ENCODE measurements around the gene VWF. TPM values are rescaled to one million over a fixed set of nuclear protein-coding genes. Genes with fewer than 3 reads are reported as not detected.

The VWF gene
- total and polyA plus RNA-seq, 2 experiments from 2014 or later = 0.42 to 0.56 TPM

- H2AFZ ChIP-seq = no peak overlapping the region
- ATAC-seq = no peak
- DNase-seq (ENCODE audit: low spot score) = no peak
Measured at GRCh38 chr12:6036509-6036908, 88.0 kb downstream of the VWF start.

GRCh38 chr12:6034596-6034995 lies 89.9 kb downstream of the VWF start:
- H3K36me3 ChIP-seq (ENCODE audit: insufficient read depth) = no peaks in the 10 kb centered on the region
- H3K4me2 ChIP-seq = no peak overlapping the region
- H3K27me3 ChIP-seq (ENCODE audit: insufficient read depth) = no peaks in the 10 kb centered on the region
- no peaks in the 10 kb centered on the region for H3K36me3 Mint-ChIP-seq (ENCODE audit: low read depth)
- H3K27ac Mint-ChIP-seq = no peak overlapping the region
- H3K4me1 Mint-ChIP-seq = peaks cover 13% of the 10 kb centered on the region
- no peaks in the 10 kb centered on the region for H3K79me2 ChIP-seq (replicated peaks; ENCODE audit: insufficient read depth)
- no peaks in the 10 kb centered on the region for H3F3A ChIP-seq (replicated peaks; ENCODE audit: low read depth)
- H2AFZ ChIP-seq = no peak overlapping the region
- no peak overlapping the region for H3K4me3 ChIP-seq
- H4K20me1 ChIP-seq (replicated peaks; ENCODE audit: insufficient read depth) = no peaks in the 10 kb centered on the region
- H3K27ac ChIP-seq (ENCODE audit: low read depth) = no peak overlapping the region
- no peak overlapping the region for H3K4me3 Mint-ChIP-seq
- H3K4me1 ChIP-seq (ENCODE audit: insufficient read depth) = no peaks in the 10 kb centered on the region
- ATAC-seq = no peak
- peaks cover 5% of the 10 kb centered on the region for H3K27me3 Mint-ChIP-seq (ENCODE audit: insufficient read depth, low read depth, poor library complexity)
- no peak for DNase-seq (ENCODE audit: low spot score)
- no peaks in the 10 kb centered on the region for H3K9me2 ChIP-seq (ENCODE audit: insufficient read depth)
- no peaks in the 10 kb centered on the region for H3K9me3 Mint-ChIP-seq
- TF ChIP-seq CTCF (conservative IDR thresholded peaks at IDR 0.05; ENCODE audit: low read depth in 2 of 2) (no peak), ZNF462 (CRISPR knock-in tag; IDR thresholded peaks at IDR 0.05) (no peak), CREB1 (CRISPR knock-in tag; IDR thresholded peaks at IDR 0.05; ENCODE audit: low read depth) (no peak), REST (IDR thresholded peaks at IDR 0.05; ENCODE audit: unreplicated experiment) (no peak), ZNF114 (CRISPR knock-in tag; IDR thresholded peaks at IDR 0.05) (no peak), ETS1 (IDR thresholded peaks at IDR 0.05) (no peak), JUNB (IDR thresholded peaks at IDR 0.05; ENCODE audit: unreplicated experiment) (no peak), POLR2AphosphoS5 (IDR thresholded peaks at IDR 0.05; ENCODE audit: low read depth) (no peak), NANOG (IDR thresholded peaks at IDR 0.05; ENCODE audit: borderline replicate concordance) (no peak)

More at GRCh38 chr12:6036509-6036908, 88.0 kb downstream of the VWF start:
- H3K79me2 ChIP-seq (replicated peaks; ENCODE audit: insufficient read depth) = no peaks in the 10 kb centered on the region
- no peaks in the 10 kb centered on the region for H3K27me3 ChIP-seq (ENCODE audit: insufficient read depth)
- H3K36me3 ChIP-seq (ENCODE audit: insufficient read depth) = no peaks in the 10 kb centered on the region
- Mint-ChIP-seq H3K9me3 (no peaks in the 10 kb centered on the region), H3K4me3 (no peak overlapping the region), H3K27ac (no peak overlapping the region), H3K4me1 (peaks cover 19% of the 10 kb centered on the region), H3K36me3 (ENCODE audit: low read depth) (no peaks in the 10 kb centered on the region), H3K27me3 (ENCODE audit: insufficient read depth, low read depth, poor library complexity) (peaks cover 3% of the 10 kb centered on the region)
- no peak for TF ChIP-seq CREB1 (CRISPR knock-in tag; IDR thresholded peaks at IDR 0.05; ENCODE audit: low read depth)
- no peak for TF ChIP-seq JUNB (IDR thresholded peaks at IDR 0.05; ENCODE audit: unreplicated experiment)
- TF ChIP-seq NANOG (IDR thresholded peaks at IDR 0.05; ENCODE audit: borderline replicate concordance) = no peak
- no peak for TF ChIP-seq STAT1 (IDR thresholded peaks at IDR 0.05; ENCODE audit: unreplicated experiment)
- H3K4me1 ChIP-seq (ENCODE audit: insufficient read depth) = no peaks in the 10 kb centered on the region
- H3K4me3 ChIP-seq = no peak overlapping the region
- H3K27ac ChIP-seq (ENCODE audit: low read depth) = no peak overlapping the region
- no peaks in the 10 kb centered on the region for H3K9me2 ChIP-seq (ENCODE audit: insufficient read depth)
- no peak overlapping the region for H3K4me2 ChIP-seq
- H4K20me1 ChIP-seq (replicated peaks; ENCODE audit: insufficient read depth) = no peaks in the 10 kb centered on the region
- no peaks in the 10 kb centered on the region for H3F3A ChIP-seq (replicated peaks; ENCODE audit: low read depth)
